ENCODE measurements around the gene DOCK7.
"Not testable (repeated sequence)": the region's sequence is repeated elsewhere in the genome, so short reads cannot be mapped to it uniquely, and the experiment has no call there.

Gene DOCK7

DNA sequence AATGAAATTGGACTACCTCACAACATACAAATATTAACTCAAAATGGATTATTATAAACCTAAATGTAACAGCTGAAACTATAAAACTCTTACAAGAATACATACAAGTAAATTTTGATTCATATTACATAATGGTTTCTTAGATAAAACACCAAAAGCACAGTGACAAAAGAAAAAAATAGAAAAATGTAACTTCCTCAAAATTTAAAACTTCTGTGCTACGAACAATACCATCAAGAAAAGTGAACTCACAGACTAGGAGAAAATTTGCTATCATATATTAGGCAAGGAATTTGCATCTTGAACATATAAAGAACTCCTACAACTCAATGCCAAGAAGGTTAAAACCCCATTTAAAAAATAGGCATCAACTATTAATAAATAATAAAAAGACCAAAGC, 59.7 kb downstream of the DOCK7 start:
- Histone ChIP-seq H3K4me3 (no peak overlapping the region), H3K27ac (no peak overlapping the region)
- TF ChIP-seq, protein P1, sequence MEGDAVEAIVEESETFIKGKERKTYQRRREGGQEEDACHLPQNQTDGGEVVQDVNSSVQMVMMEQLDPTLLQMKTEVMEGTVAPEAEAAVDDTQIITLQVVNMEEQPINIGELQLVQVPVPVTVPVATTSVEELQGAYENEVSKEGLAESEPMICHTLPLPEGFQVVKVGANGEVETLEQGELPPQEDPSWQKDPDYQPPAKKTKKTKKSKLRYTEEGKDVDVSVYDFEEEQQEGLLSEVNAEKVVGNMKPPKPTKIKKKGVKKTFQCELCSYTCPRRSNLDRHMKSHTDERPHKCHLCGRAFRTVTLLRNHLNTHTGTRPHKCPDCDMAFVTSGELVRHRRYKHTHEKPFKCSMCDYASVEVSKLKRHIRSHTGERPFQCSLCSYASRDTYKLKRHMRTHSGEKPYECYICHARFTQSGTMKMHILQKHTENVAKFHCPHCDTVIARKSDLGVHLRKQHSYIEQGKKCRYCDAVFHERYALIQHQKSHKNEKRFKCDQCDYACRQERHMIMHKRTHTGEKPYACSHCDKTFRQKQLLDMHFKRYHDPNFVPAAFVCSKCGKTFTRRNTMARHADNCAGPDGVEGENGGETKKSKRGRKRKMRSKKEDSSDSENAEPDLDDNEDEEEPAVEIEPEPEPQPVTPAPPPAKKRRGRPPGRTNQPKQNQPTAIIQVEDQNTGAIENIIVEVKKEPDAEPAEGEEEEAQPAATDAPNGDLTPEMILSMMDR (IDR thresholded peaks at IDR 0.05) = no peak
- DNase-seq (ENCODE audit: low spot score) = no peak

DNA sequence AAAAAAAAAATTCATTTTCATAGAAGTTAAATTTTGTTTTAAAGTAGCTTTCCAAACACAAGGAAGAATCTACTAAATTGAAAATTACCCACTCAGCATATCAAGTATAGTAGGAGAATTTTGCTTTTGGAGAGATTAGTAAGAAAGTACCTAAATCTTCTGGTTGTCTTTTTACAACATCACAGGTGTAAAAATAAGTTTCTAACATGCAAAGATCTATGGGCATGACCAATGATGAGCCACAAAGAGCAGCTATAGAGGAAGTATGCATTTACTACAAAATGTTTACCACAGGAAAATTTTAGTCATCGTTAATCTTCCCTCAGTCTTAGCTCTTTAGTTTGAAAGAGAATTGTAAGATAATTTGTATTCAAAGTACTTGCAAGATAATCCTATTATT, 62.8 kb downstream of the DOCK7 start:
- Histone ChIP-seq H3K4me3 (no peak overlapping the region), H3K27ac (no peak overlapping the region)
- no peak for DNase-seq (ENCODE audit: low spot score)
- TF ChIP-seq, protein P1 (IDR thresholded peaks at IDR 0.05) = no peak

DNA sequence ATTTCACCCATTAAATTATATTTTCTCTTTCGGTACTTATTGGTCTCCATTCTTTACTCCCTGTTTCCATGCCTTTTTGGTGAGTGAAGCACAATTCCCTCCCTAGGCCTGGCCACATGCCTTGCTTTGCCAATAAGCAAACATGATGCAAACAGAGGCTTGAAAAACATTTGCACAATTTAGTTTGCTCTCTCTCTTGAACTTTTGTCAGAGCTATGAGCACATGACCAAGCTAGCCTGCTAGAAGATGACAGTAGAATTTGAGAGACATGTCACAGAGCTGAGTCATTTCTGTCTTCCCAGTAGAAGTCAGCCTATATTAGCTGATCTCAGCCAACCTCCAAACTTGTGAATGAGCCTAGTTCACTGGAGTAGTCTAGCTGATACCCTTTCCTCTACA, 66.3 kb downstream of the DOCK7 start:
- no peak for DNase-seq (ENCODE audit: low spot score)
- TF ChIP-seq, protein P1 (IDR thresholded peaks at IDR 0.05) = no peak
- Histone ChIP-seq H3K27ac (no peak overlapping the region), H3K4me3 (no peak overlapping the region)

DNA sequence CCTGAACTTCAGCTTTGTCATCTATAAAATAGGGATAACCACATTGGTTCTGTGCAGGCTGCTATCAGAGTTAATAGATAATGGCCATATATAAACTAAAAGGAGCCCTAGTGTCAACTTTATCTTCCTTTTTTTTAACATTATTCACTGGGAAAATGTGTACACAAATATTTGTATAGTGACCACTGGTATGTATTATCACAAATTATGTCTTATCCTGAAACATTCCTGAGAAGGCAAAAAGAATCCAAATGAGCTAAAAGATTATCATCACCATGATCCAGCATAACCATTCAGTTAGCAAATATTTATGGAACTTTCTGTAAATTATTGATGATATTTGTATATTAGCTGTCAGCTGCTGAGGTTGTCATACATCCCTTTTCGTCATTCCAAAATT, 74.3 kb downstream of the DOCK7 start:
- DNase-seq (ENCODE audit: low spot score) = no peak
- Histone ChIP-seq H3K4me3 (no peak overlapping the region), H3K27ac (no peak overlapping the region)
- TF ChIP-seq, protein P1 (IDR thresholded peaks at IDR 0.05) = no peak

DNA sequence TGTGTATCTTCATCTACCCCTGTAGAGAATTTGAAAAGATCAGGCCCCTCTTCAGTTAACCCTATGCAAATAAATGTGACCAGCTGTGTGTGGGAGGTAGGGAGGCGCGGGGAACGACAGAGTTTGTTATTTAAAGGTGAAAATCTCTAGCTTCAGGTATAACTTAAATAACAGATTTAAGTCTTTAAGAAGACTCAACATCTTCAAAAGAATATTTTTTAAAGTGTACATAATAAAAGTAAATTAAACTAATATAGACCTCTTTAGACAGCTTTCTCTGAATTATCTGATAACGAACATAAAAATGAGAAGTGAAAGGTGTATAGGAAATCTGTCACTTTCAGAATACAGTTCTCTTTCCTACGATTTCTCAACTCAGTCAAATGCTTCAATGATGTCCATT, 74.9 kb downstream of the DOCK7 start:
- no peak overlapping the region for H3K27ac ChIP-seq
- H3K4me3 ChIP-seq = no peak overlapping the region
- TF ChIP-seq, protein P1 (IDR thresholded peaks at IDR 0.05) = no peak
- no peak for DNase-seq (ENCODE audit: low spot score)

DNA sequence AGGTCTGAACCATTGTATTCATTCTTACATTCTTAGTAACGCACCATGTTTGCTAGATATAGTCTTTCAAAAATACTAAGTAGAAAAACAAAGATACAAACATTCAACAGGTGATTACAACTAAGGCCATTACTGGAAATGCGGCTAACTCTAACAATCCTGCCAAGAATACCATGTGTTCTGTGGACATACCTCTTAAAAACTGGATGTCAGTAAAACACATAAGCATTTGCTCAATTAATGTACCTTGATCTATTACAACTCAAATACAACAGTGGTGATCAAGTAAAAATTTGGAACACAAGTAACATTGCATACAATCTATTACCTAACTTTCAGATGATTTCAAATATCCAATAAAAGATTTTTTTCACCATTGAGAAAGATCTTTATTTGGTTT, 75.4 kb downstream of the DOCK7 start:
- TF ChIP-seq, protein P1 (IDR thresholded peaks at IDR 0.05) = no peak
- Histone ChIP-seq H3K4me3 (no peak overlapping the region), H3K27ac (no peak overlapping the region)
- no peak for DNase-seq (ENCODE audit: low spot score)

DNA sequence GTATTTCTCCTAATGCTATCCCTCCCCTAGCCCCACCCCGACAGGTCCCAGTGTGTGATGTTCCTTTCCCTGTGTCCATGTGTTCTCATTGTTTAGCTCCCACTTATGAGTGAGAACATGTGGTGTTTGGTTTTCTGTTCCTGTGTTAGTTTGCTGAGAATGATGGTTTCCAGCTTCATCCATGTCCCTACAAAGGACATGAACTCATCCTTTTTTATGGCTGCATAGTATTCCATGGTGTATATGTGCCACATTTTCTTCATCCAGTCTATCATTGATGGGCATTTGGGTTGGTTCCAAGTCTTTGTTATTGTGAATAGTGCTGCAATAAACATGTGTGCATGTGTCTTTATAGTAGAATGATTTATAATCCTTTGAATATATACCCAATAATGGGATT, 77.6 kb downstream of the DOCK7 start:
- H3K4me3 ChIP-seq; H3K27ac ChIP-seq; DNase-seq (ENCODE audit: low spot score): not testable (repeated sequence)

DNA sequence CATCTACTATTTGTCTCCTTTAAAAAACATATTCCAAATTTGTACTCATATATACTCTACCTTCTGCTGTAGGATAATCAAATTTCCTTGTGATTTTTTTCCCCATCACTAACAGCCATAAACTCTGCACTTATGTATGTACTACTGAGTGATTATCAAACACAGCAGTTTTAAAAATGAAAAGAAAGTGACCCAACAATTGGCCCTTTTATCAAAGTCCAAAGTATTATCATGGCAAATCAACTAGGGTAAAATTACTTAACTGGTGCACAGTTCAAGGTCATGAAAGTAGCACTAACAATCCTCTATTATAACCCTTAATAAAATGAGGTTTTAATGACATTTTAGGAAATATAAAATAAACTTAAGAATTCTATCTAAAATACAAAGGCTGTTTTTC, 79.3 kb downstream of the DOCK7 start:
- DNase-seq (ENCODE audit: low spot score) = no peak
- H3K4me3 ChIP-seq = no peak overlapping the region
- H3K27ac ChIP-seq = no peak overlapping the region
- TF ChIP-seq, protein P1 (IDR thresholded peaks at IDR 0.05) = no peak
